Thyroid gland (tissue), 4 donors: ENCODE measurements around the gene GTF2F2.

Experiments used
- POLR2A ChIP-seq, 2 donors: fragments of 450-650 bp; IDR thresholded peaks; one replicate each; pipeline ENCODE4 v1.6.1; 2017; ENCODE audit warnings: antibody characterized with exemption in 2 of 2, mild to moderate bottlenecking in 2 of 2, moderate library complexity in 1 of 2
- TF ChIP-seq, protein P1 (sequence below), 6 experiments: fragments of 200-600 bp in 3 of 6; fragments of 450-650 bp in 3 of 6; sonication (generic) in 3 of 6; IDR thresholded peaks; one replicate each; pipeline ENCODE4 v1.5.1; 2016 to 2019; ENCODE audit warnings: antibody characterized with exemption in 6 of 6, mild to moderate bottlenecking in 2 of 6, inconsistent platforms in 1 of 6, moderate library complexity in 1 of 6

- TF ChIP-seq POLR2A (IDR thresholded peaks at IDR 0.05) = no peak
- TF ChIP-seq, protein P1, sequence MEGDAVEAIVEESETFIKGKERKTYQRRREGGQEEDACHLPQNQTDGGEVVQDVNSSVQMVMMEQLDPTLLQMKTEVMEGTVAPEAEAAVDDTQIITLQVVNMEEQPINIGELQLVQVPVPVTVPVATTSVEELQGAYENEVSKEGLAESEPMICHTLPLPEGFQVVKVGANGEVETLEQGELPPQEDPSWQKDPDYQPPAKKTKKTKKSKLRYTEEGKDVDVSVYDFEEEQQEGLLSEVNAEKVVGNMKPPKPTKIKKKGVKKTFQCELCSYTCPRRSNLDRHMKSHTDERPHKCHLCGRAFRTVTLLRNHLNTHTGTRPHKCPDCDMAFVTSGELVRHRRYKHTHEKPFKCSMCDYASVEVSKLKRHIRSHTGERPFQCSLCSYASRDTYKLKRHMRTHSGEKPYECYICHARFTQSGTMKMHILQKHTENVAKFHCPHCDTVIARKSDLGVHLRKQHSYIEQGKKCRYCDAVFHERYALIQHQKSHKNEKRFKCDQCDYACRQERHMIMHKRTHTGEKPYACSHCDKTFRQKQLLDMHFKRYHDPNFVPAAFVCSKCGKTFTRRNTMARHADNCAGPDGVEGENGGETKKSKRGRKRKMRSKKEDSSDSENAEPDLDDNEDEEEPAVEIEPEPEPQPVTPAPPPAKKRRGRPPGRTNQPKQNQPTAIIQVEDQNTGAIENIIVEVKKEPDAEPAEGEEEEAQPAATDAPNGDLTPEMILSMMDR (IDR thresholded peaks at IDR 0.05) = no peak
These were observed 17.2 kb downstream of the GTF2F2 start for GRCh38 chr13:45137526-45137925.
